HG03095 (cell line): ENCODE data around the gene CAMP.
"Not testable (repeated sequence)": the region's sequence is repeated elsewhere in the genome, so short reads cannot be mapped to it uniquely, and the experiment has no call there.

Experiments
- ATAC-seq: cut with Tn5 transposase; IDR thresholded peaks from one replicate; pipeline ENCODE4 v1.9.1; 2021; ENCODE audit warnings: moderate library complexity; ENCODE audit not compliant: unreplicated experiment

Gene CAMP

DNA sequence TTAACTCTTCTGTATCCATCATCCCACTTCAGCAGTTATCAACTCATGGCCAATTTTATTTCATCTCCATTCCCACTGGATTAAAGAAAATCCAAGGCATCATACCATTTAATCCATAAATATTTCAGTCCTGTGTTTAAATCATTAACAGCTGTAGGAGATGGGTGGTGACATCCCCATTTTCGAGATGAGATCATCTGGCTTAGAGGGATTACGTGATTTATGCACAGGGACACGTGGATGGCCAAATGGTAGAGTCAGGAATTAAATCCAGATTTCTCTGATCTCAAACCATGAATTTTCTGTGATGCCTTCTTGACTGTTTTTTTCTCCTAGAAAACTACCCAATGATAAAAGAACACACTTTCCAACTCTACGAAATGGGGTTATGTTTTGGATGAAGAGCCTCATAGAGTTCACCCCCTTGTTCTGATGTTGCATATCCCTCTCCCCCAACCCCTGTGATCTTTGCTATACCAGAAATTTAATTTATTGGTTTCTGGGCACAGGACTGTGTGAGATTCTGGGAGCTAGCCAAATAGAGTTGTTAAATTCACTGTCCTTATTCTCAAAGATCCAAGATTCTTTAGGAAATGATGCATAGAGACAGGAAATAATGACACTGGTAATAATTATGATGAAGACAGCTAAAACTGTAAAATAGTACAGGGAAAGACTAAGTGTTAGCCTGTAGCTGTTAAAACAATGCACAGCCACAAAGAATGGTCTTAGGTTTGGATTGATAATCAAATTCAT, 25.0 kb downstream of the CAMP start:
- ATAC-seq: no peak

DNA sequence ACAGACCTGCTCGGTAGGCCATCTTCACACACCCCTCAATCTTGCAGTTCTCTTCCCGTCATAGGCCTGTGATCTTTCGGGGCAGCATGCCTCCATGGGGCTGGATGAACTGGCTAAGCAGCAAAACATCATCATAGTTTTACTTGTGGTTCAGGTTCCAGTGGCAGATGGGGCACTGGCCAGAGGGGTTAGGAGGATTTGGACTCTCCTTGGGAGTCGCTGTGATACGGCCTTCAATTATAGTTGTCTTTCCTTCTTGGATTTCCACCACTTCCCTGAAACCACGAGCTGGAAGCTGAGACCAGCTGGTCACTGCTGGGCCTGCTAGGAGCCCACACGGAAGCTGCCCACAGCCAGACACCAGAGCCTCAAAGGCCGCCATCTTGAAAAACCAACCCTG, 33.3 kb downstream of the CAMP start:
- no peak for ATAC-seq

DNA sequence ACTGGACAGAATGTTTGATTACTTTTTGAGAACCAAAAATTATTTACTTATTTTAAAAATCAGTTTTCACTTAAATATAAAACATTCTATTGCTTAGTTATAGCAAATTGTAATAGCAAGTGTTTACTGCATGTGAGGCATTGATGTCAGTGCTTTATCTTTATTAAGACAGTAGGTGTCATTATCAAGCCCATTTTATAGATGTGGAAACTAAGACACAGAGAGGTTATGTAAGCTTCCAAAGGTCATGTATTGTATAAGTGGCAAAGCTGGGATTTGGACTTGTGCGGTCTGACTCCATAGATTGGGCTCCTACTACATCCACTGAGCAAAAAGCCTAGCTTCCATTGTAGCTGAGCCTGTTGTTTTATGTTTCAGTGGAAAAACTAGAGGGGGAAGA, 35.2 kb downstream of the CAMP start:
- ATAC-seq: no peak

DNA sequence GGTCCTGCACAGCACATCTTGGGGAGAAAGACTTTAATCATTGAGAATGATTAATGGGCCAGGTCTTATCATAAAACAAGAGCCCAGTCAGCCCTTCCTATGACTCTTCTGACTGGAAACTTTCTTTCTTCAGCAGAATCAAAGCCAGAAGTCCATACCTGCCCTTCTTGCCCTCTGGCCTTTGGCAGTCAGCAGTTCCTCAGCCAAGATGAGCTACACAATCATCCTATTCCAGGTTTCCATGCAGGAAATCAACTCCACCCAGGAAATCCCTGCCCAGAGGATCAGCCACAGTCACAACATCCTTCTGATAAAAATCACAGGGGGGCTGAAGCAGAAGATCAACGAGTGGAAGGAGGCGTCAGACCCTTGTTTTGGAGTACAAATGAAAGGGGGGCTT, 44.5 kb downstream of the CAMP start:
- ATAC-seq: no peak

DNA sequence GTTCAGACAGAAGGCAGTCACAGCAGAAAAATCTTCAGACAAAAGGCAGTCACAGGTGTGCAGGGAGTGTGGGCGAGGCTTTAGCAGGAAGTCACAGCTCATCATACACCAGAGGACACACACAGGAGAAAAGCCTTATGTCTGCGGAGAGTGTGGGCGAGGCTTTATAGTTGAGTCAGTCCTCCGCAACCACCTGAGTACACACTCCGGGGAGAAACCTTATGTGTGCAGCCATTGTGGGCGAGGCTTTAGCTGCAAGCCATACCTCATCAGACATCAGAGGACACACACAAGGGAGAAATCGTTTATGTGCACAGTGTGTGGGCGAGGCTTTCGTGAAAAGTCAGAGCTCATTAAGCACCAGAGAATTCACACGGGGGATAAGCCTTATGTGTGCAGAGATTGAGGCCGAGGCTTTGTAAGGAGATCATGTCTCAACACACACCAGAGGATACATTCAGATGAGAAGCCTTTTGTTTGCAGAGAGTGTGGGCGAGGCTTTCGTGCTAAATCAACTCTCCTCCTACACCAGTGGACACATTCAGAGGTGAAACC, 45.2 kb downstream of the CAMP start:
- peak; percentile 59 for ATAC-seq

DNA sequence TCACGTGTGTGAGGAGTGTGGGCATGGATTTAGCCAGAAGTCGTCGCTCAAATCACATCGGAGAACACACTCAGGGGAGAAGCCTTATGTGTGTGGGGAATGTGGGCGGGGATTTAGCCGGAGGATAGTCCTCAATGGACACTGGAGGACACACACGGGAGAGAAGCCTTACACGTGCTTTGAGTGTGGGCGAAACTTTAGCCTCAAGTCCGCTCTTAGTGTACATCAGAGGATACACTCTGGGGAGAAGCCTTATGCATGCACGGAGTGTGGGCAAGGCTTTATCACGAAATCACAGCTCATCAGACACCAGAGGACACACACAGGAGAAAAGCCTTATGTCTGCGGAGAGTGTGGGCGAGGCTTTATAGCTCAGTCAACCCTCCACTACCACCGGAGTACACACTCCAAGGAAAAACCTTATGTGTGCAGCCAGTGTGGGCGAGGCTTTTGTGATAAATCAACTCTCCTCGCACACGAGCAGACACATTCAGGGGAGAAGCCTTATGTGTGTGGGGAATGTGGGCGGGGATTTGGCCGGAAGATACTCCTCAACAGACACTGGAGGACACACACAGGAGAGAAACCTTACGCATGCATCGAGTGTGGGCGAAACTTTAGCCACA, 45.8 kb downstream of the CAMP start:
- no peak for ATAC-seq

DNA sequence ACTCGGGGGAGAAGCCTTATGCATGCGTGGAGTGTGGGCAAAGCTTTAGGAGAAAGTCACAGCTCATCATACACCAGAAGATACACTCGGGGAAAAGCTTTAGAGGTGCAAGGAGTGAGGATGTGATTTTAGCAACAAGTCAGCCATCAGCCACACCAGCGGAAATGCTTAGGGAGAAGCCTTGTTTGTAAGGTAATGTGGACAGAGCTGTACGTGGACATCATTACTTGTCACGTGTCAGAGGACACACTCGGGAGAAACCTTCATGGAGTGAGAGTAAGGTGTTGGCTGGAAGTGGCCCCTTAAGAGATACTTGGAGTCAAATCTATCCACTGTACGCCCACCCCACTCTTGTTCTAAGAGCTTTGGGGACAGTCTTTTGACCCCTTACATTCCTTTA, 46.3 kb downstream of the CAMP start:
- no peak for ATAC-seq

DNA sequence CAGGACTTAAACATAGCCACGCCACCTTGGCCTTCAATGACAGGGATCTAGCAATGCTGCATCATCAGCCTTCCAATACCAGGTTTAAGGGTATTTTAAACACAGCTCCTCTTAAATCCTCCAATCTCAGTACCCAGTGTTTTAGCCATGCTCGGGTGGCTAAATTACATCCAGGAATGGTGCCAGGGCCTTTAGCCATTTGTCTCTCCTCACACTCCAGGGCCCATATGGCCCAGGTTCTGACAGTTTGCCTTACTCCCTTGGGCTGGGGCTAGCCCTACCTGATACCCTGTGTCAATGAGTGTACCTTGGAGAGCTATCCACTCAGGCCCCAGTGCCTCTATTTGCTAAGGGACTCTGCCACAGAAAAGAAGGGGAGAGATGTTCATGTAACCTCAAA, 47.0 kb downstream of the CAMP start:
- ATAC-seq: no peak

DNA sequence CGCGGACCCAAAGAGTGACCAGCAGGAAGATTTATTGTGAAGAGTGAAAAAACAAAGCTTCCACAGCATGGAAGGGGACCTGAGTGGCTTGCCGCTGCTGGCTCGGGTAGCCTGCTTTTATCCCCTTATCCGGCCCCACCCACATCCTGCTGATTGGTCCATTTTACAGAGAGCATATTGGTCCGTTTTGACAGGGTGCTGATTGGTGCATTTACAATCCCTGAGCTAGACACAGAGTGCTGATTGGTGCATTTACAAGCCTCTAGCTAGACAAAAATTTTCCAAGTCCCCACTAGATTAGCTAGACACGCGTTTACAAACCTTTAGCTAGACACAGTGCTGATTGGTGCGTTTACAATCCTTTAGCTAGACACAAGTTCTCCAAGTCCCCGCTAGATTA, 47.9 kb downstream of the CAMP start:
- ATAC-seq: not testable (repeated sequence)

DNA sequence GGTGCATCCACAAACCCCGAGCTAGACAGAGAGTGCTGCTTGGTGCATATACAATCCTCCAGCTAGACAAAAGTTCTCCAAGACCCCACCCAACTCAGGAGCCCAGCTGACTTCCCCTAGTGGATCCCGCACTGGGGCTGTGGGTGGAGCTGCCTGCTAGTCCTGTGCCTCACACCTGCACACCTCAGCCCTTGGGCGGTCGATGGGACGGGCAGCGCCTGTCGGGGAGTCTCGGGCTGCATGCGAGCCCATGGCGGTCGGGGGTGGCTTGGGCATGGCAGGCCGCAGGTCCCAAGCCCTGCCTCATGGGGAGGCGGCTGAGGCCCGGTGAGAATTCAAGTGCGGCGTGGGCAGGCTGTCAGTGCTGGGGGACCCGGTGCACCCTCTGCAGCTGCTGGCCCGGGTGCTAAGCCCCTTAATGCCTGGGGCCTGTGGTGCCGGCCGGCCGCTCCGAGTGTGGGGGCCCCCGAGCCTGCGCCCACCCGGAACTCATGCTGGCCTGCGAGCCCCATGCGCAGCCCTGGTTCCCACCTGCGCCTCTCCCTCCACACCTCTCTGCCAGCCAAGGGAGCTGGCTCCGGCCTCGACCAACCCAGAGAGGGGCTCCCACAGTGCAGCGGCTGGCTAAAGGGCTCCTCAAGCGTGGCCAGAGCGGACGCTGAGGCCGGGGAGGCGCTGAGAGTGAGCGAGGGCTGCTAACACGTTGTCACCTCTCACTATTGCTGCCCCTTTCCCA, 48.6 kb downstream of the CAMP start:
- no peak for ATAC-seq

DNA sequence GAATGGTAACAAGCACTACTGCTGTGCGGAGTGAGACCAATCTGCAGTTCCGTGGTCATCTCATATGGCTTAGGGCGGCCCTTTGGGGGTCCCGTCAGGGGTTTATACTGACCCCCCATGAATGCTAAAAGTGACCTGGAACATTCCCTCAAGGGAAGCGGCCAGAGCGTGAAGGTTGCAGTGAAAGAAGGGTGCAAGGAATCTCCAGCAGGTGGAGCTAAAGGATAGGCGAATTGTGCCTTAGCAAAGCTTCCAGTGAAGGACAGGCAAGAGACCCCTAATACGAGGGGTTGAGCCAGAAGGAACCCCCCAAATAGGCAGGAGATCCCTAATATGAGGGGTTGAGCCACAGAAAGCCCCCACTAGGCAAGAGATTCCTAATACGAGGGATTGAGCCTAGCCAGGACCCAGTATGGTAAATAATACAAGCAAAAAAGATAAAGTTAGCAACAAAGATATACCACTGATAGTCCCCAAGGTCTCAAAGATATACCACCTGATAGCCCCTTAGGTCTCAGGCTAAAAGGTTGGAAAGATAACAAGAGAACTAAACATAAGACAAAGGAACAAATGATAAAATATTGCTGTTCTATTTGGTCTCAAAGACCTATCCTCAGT, 50.4 kb downstream of the CAMP start:
- ATAC-seq: no peak

DNA sequence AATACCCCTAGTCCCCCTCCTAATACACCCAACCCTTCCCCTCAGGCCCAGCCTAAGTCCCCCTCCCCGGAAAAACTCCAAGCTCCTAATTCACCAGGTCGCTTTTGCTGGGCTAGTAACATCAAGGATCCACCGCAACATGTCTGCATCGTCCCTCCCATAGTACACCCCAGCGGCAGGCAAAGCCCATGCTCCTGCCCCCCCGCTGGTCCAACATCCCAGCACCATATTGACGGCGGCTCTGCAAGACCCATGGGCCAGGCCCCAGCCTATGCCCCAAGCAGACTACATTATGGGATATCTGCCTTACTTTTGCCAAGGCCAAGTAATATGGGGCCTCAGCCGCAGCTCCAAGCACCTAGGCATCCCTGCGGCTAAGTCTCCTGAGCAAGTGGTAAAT, 51.2 kb downstream of the CAMP start:
- no peak for ATAC-seq
